ENCODE measurements around the gene DPP6. TPM values are rescaled to one million over a fixed set of nuclear protein-coding genes. Genes with fewer than 3 reads are reported as not detected.

Gene DPP6
- total RNA-seq, 3 donors from 2014 or later (not counting 1 experiment from before 2014, with no cell fraction given), result not detected

GRCh38 chr7:154553711-154554265, 501.6 kb downstream of the DPP6 start:
- no peaks in the 10 kb centered on the region for H3K4me1 ChIP-seq (ENCODE audit: control insufficient read depth, insufficient read depth, low read length)
- Mint-ChIP-seq H3K27ac (no peak overlapping the region), H3K36me3 (no peaks in the 10 kb centered on the region), H3K27me3 (ENCODE audit: low read depth in 2 of 2) (no peaks in the 10 kb centered on the region), H3K4me1 (no peaks in the 10 kb centered on the region), H3K9me3 (peaks cover 5 to 6% of the 10 kb centered on the region in 2 donors), H3K4me3 (no peak overlapping the region)
- no peak overlapping the region for H3K4me3 ChIP-seq (ENCODE audit: low read length)
- 87% methylated on average over 10 of the region's 10 CpGs for WGBS (ENCODE audit: insufficient coverage)
- H3K27me3 ChIP-seq (ENCODE audit: control insufficient read depth, insufficient read depth, low read length), result no peaks in the 10 kb centered on the region
- peaks cover 6% of the 10 kb centered on the region for H3K9me3 ChIP-seq (ENCODE audit: control insufficient read depth, insufficient read depth, low read length)
- no peaks in the 10 kb centered on the region for H3K36me3 ChIP-seq (ENCODE audit: control insufficient read depth, insufficient read depth, low read length)
- no peak overlapping the region for H3K27ac ChIP-seq (ENCODE audit: low read length)
- ATAC-seq, result no peak
- TF ChIP-seq, protein P1, sequence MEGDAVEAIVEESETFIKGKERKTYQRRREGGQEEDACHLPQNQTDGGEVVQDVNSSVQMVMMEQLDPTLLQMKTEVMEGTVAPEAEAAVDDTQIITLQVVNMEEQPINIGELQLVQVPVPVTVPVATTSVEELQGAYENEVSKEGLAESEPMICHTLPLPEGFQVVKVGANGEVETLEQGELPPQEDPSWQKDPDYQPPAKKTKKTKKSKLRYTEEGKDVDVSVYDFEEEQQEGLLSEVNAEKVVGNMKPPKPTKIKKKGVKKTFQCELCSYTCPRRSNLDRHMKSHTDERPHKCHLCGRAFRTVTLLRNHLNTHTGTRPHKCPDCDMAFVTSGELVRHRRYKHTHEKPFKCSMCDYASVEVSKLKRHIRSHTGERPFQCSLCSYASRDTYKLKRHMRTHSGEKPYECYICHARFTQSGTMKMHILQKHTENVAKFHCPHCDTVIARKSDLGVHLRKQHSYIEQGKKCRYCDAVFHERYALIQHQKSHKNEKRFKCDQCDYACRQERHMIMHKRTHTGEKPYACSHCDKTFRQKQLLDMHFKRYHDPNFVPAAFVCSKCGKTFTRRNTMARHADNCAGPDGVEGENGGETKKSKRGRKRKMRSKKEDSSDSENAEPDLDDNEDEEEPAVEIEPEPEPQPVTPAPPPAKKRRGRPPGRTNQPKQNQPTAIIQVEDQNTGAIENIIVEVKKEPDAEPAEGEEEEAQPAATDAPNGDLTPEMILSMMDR (IDR thresholded peaks at IDR 0.05), result no peak
- intact Hi-C loops (cut with micrococcal nuclease), result no loop called here
- DNase-seq, result no peak

- Histone ChIP-seq H3K4me1 (ENCODE audit: control insufficient read depth, insufficient read depth, low read length) (no peaks in the 10 kb centered on the region), H3K36me3 (ENCODE audit: control insufficient read depth, insufficient read depth, low read length) (no peaks in the 10 kb centered on the region), H3K9me3 (ENCODE audit: control insufficient read depth, insufficient read depth, low read length) (peaks cover 6% of the 10 kb centered on the region), H3K4me3 (ENCODE audit: low read length) (no peak overlapping the region), H3K27ac (ENCODE audit: low read length) (no peak overlapping the region), H3K27me3 (ENCODE audit: control insufficient read depth, insufficient read depth, low read length) (no peaks in the 10 kb centered on the region)
- TF ChIP-seq, protein P1 (IDR thresholded peaks at IDR 0.05), result no peak
- WGBS (ENCODE audit: insufficient coverage), result 100% methylated on average over 2 of the region's 3 CpGs
- Mint-ChIP-seq H3K4me3 (no peak overlapping the region), H3K27me3 (ENCODE audit: low read depth in 2 of 2) (no peaks in the 10 kb centered on the region), H3K36me3 (no peaks in the 10 kb centered on the region), H3K4me1 (no peaks in the 10 kb centered on the region), H3K27ac (no peak overlapping the region), H3K9me3 (peaks cover 10 to 17% of the 10 kb centered on the region in 2 donors)
- intact Hi-C loops (cut with micrococcal nuclease), result no loop called here
- ATAC-seq, result no peak
- no peak for DNase-seq
Measured at GRCh38 chr7:154559454-154559853, 507.3 kb downstream of the DPP6 start.

DNA sequence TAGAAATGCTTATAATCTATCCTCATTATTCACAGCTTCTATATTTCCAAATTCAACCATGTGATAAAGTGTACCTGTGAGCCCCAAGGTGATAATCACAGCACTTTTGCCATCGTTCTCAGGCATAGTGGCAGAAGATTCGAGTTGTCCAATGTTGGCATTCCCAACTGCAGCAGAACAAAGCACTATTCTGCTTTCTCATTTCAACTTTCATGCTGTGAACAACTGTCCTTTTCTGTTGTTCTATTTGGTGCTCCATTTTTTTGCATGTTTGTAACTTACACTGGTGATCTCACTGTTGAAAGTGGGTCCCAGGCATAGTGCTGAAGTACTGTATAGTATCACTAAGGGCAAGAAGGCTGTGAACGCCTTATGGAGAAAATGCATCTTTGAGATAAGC, 512.5 kb downstream of the DPP6 start:
- intact Hi-C loops (cut with micrococcal nuclease), result no loop called here
- H3K4me1 ChIP-seq (ENCODE audit: control insufficient read depth, insufficient read depth, low read length), result no peaks in the 10 kb centered on the region
- H3K36me3 Mint-ChIP-seq, result no peaks in the 10 kb centered on the region
- H3K4me3 ChIP-seq (ENCODE audit: low read length), result no peak overlapping the region
- no peaks in the 10 kb centered on the region for H3K27me3 ChIP-seq (ENCODE audit: control insufficient read depth, insufficient read depth, low read length)
- peaks cover 12 to 15% of the 10 kb centered on the region in 2 donors for H3K9me3 Mint-ChIP-seq
- ATAC-seq (no peak), DNase-seq (no peak)
- TF ChIP-seq, protein P1 (IDR thresholded peaks at IDR 0.05), result no peak
- no peak overlapping the region for H3K27ac Mint-ChIP-seq
- H3K27ac ChIP-seq (ENCODE audit: low read length), result no peak overlapping the region
- H3K27me3 Mint-ChIP-seq (ENCODE audit: low read depth in 2 of 2), result no peaks in the 10 kb centered on the region
- no peaks in the 10 kb centered on the region for H3K36me3 ChIP-seq (ENCODE audit: control insufficient read depth, insufficient read depth, low read length)
- no peak overlapping the region for H3K4me3 Mint-ChIP-seq
- H3K9me3 ChIP-seq (ENCODE audit: control insufficient read depth, insufficient read depth, low read length), result no peaks in the 10 kb centered on the region
- no peaks in the 10 kb centered on the region for H3K4me1 Mint-ChIP-seq
- 71% methylated on average over 3 of the region's 3 CpGs for WGBS (ENCODE audit: insufficient coverage)

DNA sequence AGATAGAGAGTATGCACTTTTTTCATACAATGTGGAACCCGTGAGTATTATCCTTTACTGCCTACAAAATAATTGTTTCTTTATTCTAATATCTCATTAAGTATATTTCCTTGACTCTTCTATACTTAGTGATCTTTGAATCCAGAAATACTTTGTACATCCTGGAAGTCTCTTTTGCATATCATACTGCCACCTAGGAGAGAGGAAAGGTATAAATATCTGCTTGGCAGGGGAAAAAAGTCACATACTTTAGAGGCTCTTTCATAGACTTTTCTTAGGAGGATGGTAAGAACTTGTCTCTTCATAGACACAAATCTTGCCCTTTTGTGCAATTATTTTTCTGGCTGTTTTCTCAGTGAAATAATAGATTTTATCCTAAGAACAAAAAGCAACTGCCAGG, 514.7 kb downstream of the DPP6 start:
- Mint-ChIP-seq H3K36me3 (no peaks in the 10 kb centered on the region), H3K4me3 (no peak overlapping the region), H3K27me3 (ENCODE audit: low read depth in 2 of 2) (no peaks in the 10 kb centered on the region), H3K9me3 (peaks cover 8 to 15% of the 10 kb centered on the region in 2 donors), H3K4me1 (no peaks in the 10 kb centered on the region), H3K27ac (no peak overlapping the region)
- ATAC-seq (no peak), DNase-seq (no peak)
- no CpG with 5 or more reads among the region's 1 CpG for WGBS (ENCODE audit: insufficient coverage)
- Histone ChIP-seq H3K36me3 (ENCODE audit: control insufficient read depth, insufficient read depth, low read length) (no peaks in the 10 kb centered on the region), H3K27me3 (ENCODE audit: control insufficient read depth, insufficient read depth, low read length) (no peaks in the 10 kb centered on the region), H3K4me3 (ENCODE audit: low read length) (no peak overlapping the region), H3K9me3 (ENCODE audit: control insufficient read depth, insufficient read depth, low read length) (no peaks in the 10 kb centered on the region), H3K4me1 (ENCODE audit: control insufficient read depth, insufficient read depth, low read length) (no peaks in the 10 kb centered on the region), H3K27ac (ENCODE audit: low read length) (no peak overlapping the region)
- TF ChIP-seq, protein P1 (IDR thresholded peaks at IDR 0.05), result no peak
- intact Hi-C loops (cut with micrococcal nuclease), result no loop called here

Data from natural killer cell (primary cell).